ENCODE results near the gene SCFD2.

DNA sequence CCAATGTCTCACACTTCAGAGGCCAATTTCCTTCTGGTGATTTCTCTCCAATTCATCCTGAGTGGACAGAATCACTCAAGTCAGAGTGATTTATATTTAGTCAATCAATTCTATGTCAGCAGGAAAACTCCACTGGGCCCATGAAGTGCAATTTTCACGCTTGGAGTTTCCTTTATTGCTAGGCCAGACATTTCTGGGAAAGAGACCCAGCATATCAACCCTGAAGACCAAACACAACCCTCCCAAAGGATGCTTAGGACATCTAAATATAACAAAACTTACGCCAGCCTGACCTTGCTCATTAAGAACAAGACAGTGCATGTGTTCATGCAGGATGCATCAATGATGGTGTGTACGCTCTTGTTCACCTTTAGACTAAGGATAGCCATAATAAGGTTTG is 347.4 kb downstream of the SCFD2 start:
- TF ChIP-seq EZH2phosphoT487 (IDR thresholded peaks at IDR 0.05; ENCODE audit: insufficient read depth, low read depth) (no peak), EZH2 (IDR thresholded peaks at IDR 0.05; ENCODE audit: insufficient read depth, poor library complexity, severe bottlenecking) (no peak)
